IPS-NIHi11 (cell line): Measurements from ENCODE around the gene CAMTA2.
A peak's percentile ranks its signal among the peaks of the same experiment; 100 is the strongest.

Experiments
- DNase-seq: peaks from one replicate; pipeline ENCODE4 v3.0.0; 2012; ENCODE audit warnings: mixed read lengths, low spot score

CAMTA2 gene

DNA sequence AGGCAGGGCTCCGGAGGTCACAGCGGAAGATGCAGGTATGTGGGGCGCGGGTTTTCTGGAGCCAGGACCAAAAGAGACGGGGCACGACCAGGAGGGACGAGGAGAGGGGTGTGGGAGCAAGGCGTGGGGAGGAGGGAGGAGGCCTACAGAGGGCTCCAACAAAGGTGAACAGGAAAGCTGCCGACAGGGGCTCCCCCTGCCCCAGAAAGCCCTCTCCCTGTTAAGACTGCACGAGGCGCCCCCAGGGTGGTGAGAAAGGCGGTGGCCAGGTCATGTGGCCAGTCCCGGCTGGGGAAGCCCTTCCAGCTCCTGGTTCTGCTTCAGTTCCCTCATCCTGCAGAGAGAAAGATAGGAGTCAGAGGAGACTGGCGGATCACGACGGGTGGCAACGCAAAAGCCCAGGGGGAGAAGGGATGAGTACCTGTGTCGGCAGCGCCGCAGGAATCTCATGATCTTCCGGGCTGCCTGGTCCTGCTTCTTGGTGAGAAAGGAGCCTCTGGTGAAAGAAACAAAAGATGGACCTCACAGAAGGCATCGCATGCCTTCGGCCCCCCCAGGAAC, 18.9 kb downstream of the CAMTA2 start:
- DNase-seq: peak; percentile 45

- DNase-seq: peak; percentile 95
Observed at GRCh38 chr17:4967539-4968485, 19.7 kb downstream of the CAMTA2 start, which contains the start of gene SPAG7. SPAG7 (minus strand) TSS chr17:4967817; CDS start chr17:4967804, 13 bp downstream.

GRCh38 chr17:4966844-4967538, 20.5 kb downstream of the CAMTA2 start:
- peak; percentile 94 for DNase-seq

- DNase-seq: no peak
Observed at GRCh38 chr17:4965311-4965986, 22.0 kb downstream of the CAMTA2 start.

DNA sequence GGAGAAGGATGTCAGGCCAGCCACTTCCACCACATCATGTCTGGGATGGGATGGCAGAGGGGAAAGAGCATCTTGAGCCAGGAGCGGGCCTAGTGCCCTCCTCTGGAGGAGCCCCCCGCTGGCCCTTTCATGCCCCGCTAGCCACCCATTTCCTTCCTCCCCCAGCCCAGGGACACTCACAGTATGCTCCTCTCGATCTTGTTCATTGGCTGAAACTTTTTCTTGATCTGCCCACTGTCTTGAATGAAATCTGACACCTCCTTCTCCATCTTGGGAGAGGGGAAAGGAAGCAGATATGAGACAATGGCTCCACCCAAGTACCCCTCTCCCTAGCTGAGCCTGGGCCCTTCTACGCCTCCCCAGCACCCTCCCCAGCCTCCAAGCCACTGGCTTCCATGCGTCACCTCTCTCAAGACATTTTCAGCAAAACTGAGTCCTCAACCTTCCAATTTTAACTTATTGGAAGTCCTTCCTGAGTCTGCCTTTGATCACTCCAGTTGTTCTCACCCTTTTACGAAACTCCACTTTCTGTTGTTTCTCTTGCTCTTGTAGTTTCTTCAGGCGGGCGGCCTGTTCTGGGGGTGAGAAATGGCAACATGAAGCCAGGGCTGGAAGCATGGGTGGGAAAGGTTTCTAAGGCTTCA, 27.1 kb downstream of the CAMTA2 start:
- DNase-seq: no peak

DNA sequence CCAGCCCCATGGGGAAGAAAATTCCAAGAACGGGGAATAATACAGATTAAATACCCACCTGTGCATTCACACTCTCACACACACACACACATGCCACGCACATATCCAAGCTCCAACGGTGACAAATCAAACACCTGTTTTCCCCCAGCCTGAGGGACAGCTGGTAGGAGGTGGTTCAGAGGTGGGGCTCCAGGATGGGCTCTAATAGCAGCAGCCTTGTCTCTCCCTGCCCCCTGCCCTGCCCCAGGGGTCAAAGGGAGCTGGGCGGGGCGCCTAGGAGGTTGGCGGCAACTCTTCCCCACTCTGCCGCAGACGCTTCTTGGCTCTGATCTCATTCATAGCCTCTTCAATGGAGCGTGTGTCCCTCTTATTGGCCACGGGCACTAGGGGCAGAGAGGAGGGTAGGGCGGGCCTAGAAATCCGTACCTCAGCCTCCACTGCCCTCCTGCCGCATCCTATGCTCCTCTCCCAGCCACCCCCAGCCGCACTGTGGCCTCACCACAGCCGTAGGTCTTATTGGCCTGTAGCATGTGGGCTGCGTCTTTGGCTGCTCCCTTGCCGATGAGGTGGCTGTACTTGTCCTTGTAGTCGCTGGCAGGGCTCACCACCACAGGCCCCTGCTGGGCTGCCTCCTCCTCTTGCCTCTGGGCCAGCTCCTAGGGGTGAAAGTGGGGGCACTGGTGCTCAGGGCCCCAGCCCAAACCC, 28.1 kb downstream of the CAMTA2 start:
- DNase-seq: no peak

DNA sequence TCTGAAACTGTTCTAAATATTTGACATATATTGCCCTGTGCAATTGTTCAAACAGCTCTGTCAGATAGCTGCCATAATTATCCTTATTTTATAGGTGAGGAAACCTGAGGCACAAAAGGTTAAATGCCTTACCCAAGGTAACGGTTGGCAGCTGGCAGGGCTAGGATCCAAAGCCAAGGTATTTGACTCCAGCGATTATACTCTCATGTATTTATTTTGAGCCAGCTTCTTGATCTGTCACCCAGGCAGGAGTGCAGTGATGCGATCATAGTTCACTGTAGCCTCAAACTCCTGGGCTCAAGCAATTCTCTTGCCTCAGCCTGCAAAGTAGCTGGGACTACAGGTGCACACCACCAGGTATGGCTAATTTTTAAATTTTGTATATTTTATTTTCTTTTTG, 29.4 kb downstream of the CAMTA2 start:
- DNase-seq: no peak

- no peak for DNase-seq
Observed at GRCh38 chr17:4956493-4957061, 30.9 kb downstream of the CAMTA2 start.

GRCh38 chr17:4955091-4955490, 32.4 kb downstream of the CAMTA2 start:
- DNase-seq: no peak

- DNase-seq: no peak
Observed at GRCh38 chr17:4953451-4953961, 34.0 kb downstream of the CAMTA2 start.

DNA sequence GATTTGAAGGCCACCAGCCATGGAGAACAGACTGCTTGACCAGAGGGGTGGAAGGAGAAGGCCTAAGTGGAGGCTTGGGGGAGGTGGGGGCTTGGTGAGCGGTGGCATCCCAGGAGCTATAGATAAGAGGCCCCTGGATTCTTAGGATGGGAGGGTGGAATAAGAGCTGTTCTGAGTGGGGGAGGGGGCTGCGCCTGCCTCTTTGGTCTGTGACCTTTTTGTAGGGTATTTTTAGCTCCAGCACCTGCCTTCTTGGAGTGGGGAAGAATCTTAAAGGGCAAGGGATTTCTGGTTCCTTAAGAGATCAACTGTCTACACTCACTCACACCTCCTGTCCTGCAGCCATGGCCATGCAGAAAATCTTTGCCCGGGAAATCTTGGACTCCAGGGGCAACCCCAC, 36.0 kb downstream of the CAMTA2 start:
- no peak for DNase-seq

DNA sequence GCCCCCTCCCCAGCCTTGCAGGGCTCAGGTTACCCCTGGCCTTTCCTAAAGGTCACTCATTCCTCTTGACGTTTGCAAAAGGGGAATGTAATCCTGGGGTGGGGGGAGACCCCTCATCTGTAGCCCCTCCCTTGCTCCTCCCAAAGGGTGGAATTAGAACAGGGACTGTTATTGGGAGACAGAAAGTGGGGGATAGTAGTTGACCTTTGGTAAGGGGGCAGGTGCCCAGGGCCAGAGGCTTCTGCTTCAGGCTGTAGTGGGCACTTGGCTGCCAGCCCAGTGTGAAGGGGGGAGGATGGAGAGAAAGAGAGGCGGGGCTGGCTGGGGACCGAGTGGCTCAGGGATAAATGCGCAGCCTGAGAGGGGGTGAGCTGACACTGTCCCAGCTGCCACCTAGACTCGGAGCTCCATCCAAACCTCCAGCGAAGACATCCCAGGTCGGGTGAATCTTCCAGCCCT, 36.7 kb downstream of the CAMTA2 start, which contains the start of gene ENO3:
Gene ENO3 (plus strand): TSS at position 374 of the 459 bp plus-strand sequence. CDS start 711 bp downstream, outside the sequence.
- DNase-seq: no peak

GRCh38 chr17:4950075-4950745, 37.3 kb downstream of the CAMTA2 start:
- DNase-seq: peak; percentile 83

DNA sequence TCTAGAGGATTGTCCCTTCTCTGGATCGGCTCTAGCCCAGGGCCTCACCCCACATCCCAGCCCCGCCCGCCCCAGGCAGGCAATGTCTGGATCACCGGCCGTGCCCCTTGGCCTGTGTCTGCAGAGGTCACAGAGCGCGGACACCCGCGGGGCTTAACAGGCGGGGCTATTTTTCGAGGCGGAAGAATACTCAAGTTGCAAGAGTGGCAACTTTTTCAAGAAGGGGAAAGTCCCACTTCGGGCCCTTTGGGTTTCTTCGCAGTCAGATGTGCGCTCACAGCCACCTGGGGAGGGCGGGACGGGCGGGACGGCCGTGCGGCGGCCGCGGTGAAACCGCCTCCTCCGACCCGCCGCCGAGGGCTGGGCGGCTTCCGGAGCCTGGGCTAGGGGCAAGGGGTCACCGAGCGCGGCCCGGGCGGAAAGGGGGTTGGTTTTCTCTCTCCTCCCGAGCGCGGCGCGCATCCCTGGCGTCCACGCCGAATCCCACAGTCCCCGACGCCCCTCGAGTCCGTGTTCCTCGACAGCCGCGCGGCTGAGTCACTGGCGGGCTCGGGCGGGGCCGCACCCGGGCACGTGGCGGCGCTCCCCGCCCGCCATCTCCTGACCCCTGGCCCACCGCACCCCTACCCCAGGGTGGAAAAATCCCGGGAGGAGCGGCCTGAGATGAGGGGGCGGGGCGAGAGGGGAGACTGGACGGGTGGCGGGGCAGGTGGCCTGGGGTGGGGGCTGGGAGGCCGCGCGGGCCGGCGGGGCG, 38.0 kb downstream of the CAMTA2 start:
- DNase-seq: peak; percentile 56

GRCh38 chr17:4948931-4949320, 38.5 kb downstream of the CAMTA2 start:
- peak; percentile 92 for DNase-seq

- peak; percentile 82 for DNase-seq
Observed at GRCh38 chr17:4948166-4948930, 39.1 kb downstream of the CAMTA2 start, which contains the start of gene PFN1. PFN1 (minus strand) TSS chr17:4948530; CDS start chr17:4948394, 136 bp downstream.

DNA sequence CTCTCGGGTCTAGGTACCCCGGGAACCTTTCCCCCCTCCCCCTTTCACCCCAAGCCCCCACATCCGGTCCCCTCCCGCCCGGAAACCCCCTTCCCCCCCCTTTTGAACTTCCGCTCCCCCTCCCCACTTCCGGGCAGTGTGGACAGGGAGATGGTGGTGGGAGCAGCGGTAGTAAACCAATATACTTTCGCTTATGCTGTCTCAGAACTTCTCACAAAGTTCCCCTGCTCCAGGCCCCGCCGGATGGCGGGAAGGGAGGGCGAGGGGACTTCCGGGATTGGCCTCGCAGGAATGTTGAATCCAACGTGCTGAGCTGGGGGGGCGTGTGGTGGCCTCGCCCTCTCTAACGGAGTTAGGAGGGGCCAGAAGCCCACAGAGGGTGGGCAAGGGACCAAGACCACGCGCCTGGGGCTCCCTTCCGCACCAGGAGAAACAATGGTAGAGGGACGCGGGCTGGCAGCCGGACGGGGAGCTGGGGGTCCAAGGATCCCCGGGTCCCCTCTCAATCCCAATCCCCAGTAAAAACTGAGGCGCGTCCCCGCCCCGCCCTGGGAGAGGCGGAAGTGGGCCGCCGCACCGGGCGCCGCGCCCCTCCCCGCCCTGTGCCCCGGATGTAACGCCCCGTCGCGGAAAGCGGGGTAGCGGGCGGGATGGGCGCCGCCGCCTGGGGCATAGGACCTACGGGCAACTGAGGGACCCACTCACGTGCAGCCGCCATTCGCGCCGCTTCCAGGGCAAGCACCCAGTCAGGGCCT, 39.9 kb downstream of the CAMTA2 start:
- peak; percentile 62 for DNase-seq
